ENCODE measurements around the gene RFWD3.

The RFWD3 gene

GRCh38 chr16:74575175-74575806 is 91.4 kb downstream of the RFWD3 start:
- H3K4me2 ChIP-seq (ENCODE audit: low read length), result no peak overlapping the region
- no peak overlapping the region for H3K4ac ChIP-seq (ENCODE audit: low read depth, low read length)
- no peaks in the 10 kb centered on the region for H3K36me3 ChIP-seq (ENCODE audit: control insufficient read depth, insufficient read depth, low read length)
- no peak overlapping the region for H3K23ac ChIP-seq (ENCODE audit: low read length)
- no peak overlapping the region for H4K5ac ChIP-seq (ENCODE audit: low read length)
- H2BK5ac ChIP-seq (ENCODE audit: low read length), result no peak overlapping the region
- no peak overlapping the region for H2BK120ac ChIP-seq (ENCODE audit: low read depth, low read length)
- no peak overlapping the region for H4K8ac ChIP-seq (ENCODE audit: low read depth, low read length)
- H2AK5ac ChIP-seq (ENCODE audit: low read length), result no peak overlapping the region
- no peak overlapping the region for H2BK15ac ChIP-seq (replicated peaks; ENCODE audit: low read depth)
- H3K56ac ChIP-seq (ENCODE audit: low read length), result no peak overlapping the region
- no CpG with 5 or more reads among the region's 7 CpGs for WGBS (ENCODE audit: extremely low coverage, insufficient coverage, low lambda C conversion rate)
- peaks cover 36% of the 10 kb centered on the region for H3K79me2 ChIP-seq (ENCODE audit: control insufficient read depth, insufficient read depth, low read length)
- peaks cover 10% of the 10 kb centered on the region for H3K79me1 ChIP-seq (ENCODE audit: low read length)
- H3K4me1 ChIP-seq (ENCODE audit: control insufficient read depth, low read depth, low read length), result no peaks in the 10 kb centered on the region
- H3K18ac ChIP-seq (ENCODE audit: low read length), result no peak overlapping the region
- H3K9ac ChIP-seq (ENCODE audit: low read length), result no peak overlapping the region
- DNase-seq, result no peak
- H3K27me3 ChIP-seq (ENCODE audit: insufficient read depth, low read length, poor library complexity), result no peaks in the 10 kb centered on the region
- no peak overlapping the region for H3K4me3 ChIP-seq (ENCODE audit: low read length)
- no peak overlapping the region for H3K27ac ChIP-seq (ENCODE audit: low read depth, low read length)

GRCh38 chr16:74574146-74574545 is 92.5 kb downstream of the RFWD3 start:
- Histone ChIP-seq H4K5ac (ENCODE audit: low read length) (no peak overlapping the region), H3K79me1 (ENCODE audit: low read length) (peaks cover 9% of the 10 kb centered on the region), H3K56ac (ENCODE audit: low read length) (no peak overlapping the region), H3K27ac (ENCODE audit: low read depth, low read length) (no peak overlapping the region), H3K4me3 (ENCODE audit: low read length) (no peak overlapping the region), H2BK5ac (ENCODE audit: low read length) (no peak overlapping the region), H3K23ac (ENCODE audit: low read length) (no peak overlapping the region), H3K79me2 (ENCODE audit: control insufficient read depth, insufficient read depth, low read length) (peaks cover 33% of the 10 kb centered on the region), H3K4me2 (ENCODE audit: low read length) (no peak overlapping the region), H4K8ac (ENCODE audit: low read depth, low read length) (no peak overlapping the region), H2BK120ac (ENCODE audit: low read depth, low read length) (no peak overlapping the region), H2BK15ac (replicated peaks; ENCODE audit: low read depth) (no peak overlapping the region), H3K4me1 (ENCODE audit: control insufficient read depth, low read depth, low read length) (no peaks in the 10 kb centered on the region), H3K4ac (ENCODE audit: low read depth, low read length) (no peak overlapping the region), H3K27me3 (ENCODE audit: insufficient read depth, low read length, poor library complexity) (no peaks in the 10 kb centered on the region), H3K18ac (ENCODE audit: low read length) (no peak overlapping the region), H3K9ac (ENCODE audit: low read length) (no peak overlapping the region), H2AK5ac (ENCODE audit: low read length) (no peak overlapping the region), H3K36me3 (ENCODE audit: control insufficient read depth, insufficient read depth, low read length) (no peaks in the 10 kb centered on the region)
- no peak for DNase-seq
- no CpG with 5 or more reads among the region's 2 CpGs for WGBS (ENCODE audit: extremely low coverage, insufficient coverage, low lambda C conversion rate)

GRCh38 chr16:74573622-74574021 is 93.1 kb downstream of the RFWD3 start:
- Histone ChIP-seq H3K4me2 (ENCODE audit: low read length) (no peak overlapping the region), H3K36me3 (ENCODE audit: control insufficient read depth, insufficient read depth, low read length) (no peaks in the 10 kb centered on the region), H3K23ac (ENCODE audit: low read length) (no peak overlapping the region), H3K4me1 (ENCODE audit: control insufficient read depth, low read depth, low read length) (no peaks in the 10 kb centered on the region), H3K56ac (ENCODE audit: low read length) (no peak overlapping the region), H2BK5ac (ENCODE audit: low read length) (no peak overlapping the region), H2BK15ac (replicated peaks; ENCODE audit: low read depth) (no peak overlapping the region), H2BK120ac (ENCODE audit: low read depth, low read length) (no peak overlapping the region), H3K4me3 (ENCODE audit: low read length) (no peak overlapping the region), H2AK5ac (ENCODE audit: low read length) (no peak overlapping the region), H3K79me2 (ENCODE audit: control insufficient read depth, insufficient read depth, low read length) (peaks cover 34% of the 10 kb centered on the region), H4K8ac (ENCODE audit: low read depth, low read length) (no peak overlapping the region), H3K79me1 (ENCODE audit: low read length) (peaks cover 11% of the 10 kb centered on the region), H4K5ac (ENCODE audit: low read length) (no peak overlapping the region), H3K9ac (ENCODE audit: low read length) (no peak overlapping the region), H3K27ac (ENCODE audit: low read depth, low read length) (no peak overlapping the region), H3K4ac (ENCODE audit: low read depth, low read length) (no peak overlapping the region), H3K27me3 (ENCODE audit: insufficient read depth, low read length, poor library complexity) (no peaks in the 10 kb centered on the region), H3K18ac (ENCODE audit: low read length) (no peak overlapping the region)
- DNase-seq, result no peak
- no CpG with 5 or more reads among the region's 8 CpGs for WGBS (ENCODE audit: extremely low coverage, insufficient coverage, low lambda C conversion rate)

Measured in mesendoderm (in vitro differentiated cells).